ENCODE results near the gene DNMBP. TPM values are rescaled to one million over a fixed set of nuclear protein-coding genes. Genes with fewer than 3 reads are reported as not detected.

DNMBP gene
- total RNA-seq, 1 donor from 2014 or later, result 1.4 TPM

GRCh38 chr10:99828464-99828863, 181.3 kb downstream of the DNMBP start:
- no peak for DNase-seq (ENCODE audit: low spot score)
- H3K4me3 Mint-ChIP-seq, result no peak overlapping the region
- peaks cover 6% of the 10 kb centered on the region for H3K9me3 Mint-ChIP-seq
- no peaks in the 10 kb centered on the region for H3K27me3 Mint-ChIP-seq (ENCODE audit: insufficient read depth)
- intact Hi-C loops (cut with micrococcal nuclease), result no loop called here
- H3K4me1 Mint-ChIP-seq (ENCODE audit: low read depth), result peaks cover 10% of the 10 kb centered on the region
- no peaks in the 10 kb centered on the region for H3K36me3 Mint-ChIP-seq (ENCODE audit: low read depth)
- H3K27ac Mint-ChIP-seq, result no peak overlapping the region

DNA sequence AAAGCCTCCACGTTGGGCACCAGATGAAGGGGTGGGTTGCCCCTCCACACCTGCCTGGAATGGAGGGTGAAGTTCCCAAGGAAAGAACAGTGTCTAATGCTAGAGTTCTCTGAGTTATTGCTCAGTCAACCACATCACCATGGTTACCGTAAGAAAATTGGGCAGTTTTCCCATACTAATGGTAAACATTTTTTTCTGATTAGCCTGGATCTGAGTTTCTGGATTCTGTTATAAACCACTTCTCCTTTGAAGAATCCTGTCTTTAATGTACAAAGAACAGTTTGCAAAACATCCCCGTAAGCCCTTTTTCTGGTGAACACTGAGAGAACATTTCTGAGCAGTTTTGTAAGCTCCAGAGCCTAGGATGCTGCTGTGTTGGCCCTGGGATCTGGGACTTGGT, 181.8 kb downstream of the DNMBP start:
- Mint-ChIP-seq H3K4me3 (no peak overlapping the region), H3K4me1 (ENCODE audit: low read depth) (peaks cover 10% of the 10 kb centered on the region), H3K9me3 (peaks cover 6% of the 10 kb centered on the region), H3K36me3 (ENCODE audit: low read depth) (no peaks in the 10 kb centered on the region), H3K27me3 (ENCODE audit: insufficient read depth) (no peaks in the 10 kb centered on the region), H3K27ac (no peak overlapping the region)
- no peak for DNase-seq (ENCODE audit: low spot score)
- intact Hi-C loops (cut with micrococcal nuclease), result no loop called here

Other genes with a start within 250 kb of the DNMBP start
- gene ABCC2, start 227.3 kb downstream of the DNMBP start, total RNA-seq, result 0.83 and 1.3 TPM in 2 replicates
- not detected in 2 replicates for gene CPN1, start 71.9 kb upstream of the DNMBP start, total RNA-seq
- gene ERLIN1, start 176.1 kb upstream of the DNMBP start, total RNA-seq, result 16.6 and 19.4 TPM in 2 replicates
- 38.3 and 43.6 TPM in 2 replicates for gene CHUK, start 219.6 kb upstream of the DNMBP start, total RNA-seq